ENCODE results near the gene NT5DC4.

The NT5DC4 gene

DNA sequence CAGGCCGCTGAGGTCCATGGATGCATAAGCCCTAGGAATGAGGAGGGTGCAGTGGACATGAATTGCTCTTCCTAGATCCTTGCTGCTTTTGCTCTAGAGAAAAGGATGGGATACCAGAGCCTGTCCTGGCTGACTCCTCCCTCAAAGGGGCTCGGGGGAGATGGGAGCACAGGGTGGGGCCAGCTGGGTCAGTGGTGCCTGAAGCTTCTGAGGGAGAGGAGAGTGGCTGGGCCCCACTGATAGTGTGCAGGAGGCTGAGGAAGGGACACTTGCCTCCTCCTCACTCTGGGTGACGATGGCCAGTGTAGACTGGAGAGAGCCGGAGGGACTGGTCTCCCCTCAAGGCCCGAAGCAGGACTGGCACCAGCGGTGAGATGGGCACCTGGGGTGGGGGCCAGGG, at the start of gene NT5DC4:
TSS of gene NT5DC4 (plus strand) at position 236 of the 400 bp plus-strand sequence. CDS start at position 296, 60 bp downstream.
- no peak for DNase-seq

DNA sequence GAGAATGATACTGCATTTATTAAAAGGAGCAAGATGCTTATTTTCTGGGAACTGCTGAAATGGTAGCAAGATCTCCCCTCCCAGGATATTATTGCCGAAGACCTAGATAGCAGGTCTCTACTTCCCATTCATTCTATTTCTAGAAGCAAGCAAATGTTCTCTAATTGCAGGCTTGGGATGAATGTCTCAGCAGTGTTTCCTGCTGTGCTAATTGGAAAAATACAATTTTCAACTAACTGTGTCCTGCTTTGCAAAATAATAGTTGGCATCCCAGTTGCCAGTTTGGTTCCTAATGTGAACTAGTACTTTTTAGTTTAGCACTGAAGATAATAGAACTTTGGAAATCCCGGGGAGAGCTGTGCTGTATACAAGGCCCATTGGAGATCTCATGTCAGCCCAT, 49.0 kb upstream of the NT5DC4 start:
- DNase-seq: no peak

DNA sequence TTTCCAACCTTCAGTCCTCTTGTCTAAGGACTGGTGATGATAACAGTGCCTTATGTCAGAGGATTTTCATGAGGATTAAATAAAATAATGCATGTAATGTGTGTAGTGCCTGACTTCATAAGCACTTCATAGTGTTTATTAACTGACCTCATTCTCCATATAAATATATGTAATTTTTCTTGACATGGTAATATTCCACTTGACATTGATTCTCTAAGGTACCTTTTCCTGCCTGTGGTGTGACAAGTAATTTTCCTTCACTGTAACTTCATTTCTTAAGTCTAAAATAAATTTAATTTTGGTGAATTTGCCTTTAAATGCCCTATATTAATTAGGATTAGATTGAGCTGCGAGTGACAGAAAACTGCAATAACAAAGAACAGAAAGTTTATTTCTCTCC, 47.8 kb upstream of the NT5DC4 start:
- DNase-seq: no peak

DNA sequence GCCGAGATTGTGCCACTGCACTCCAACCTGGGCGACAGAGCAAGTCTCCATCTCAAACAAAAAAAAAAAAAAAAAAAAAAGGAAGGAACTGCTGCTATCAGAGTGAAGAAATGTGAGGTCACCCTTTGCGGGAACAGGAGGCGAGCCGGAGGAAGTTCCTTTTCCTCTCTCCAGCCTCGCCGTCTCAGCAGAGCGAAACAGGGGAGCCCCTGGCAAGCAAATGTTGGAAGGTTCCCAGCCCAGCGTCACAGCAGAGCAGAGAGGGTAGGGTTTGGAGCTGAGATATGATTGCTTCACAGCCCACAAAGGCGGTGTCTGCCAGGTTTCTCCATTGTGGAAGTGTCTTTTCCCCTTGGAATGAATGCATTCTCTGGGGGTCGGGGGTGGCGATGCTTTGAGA, 46.6 kb upstream of the NT5DC4 start:
- DNase-seq: no peak

DNA sequence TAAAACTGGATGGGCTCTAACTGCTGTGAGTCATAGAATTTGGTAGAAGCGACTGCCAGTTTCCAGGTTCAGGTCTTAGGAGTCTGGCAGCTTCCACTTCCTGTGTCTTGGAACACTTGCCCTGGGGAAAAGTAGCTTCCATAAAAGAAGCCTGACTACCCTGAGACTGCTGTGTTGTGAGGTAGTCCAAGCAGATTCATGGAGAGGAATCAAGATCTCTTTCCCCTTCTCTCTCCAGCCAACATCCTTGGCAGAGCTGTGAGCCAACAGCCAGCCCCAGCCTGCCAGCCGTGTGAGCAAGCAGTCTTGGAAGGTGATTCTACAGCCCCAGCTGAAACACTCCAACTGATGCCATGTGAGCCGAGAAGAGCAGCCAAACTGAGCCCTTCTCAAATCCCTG, 41.3 kb upstream of the NT5DC4 start:
- no peak for DNase-seq

DNA sequence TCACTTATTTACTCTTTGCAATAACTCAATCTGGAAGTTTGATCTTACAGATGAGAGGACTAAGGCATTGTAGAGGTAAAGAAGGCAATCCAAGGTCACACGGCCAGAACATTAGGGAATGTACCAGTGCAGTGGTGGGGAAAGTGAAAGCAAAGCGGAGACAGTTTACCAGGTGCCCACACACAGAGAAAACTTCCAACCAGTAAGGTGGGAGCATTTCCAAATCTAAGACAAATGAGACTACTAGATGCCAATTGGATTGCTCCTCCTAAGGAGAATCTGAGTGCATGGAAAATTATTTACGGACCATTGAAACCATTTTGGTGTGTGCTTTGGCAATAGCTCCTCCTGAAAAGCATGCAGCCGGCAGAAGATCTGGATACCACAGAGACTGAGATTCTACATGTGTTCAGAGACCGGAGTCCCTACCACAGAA, 40.1 kb upstream of the NT5DC4 start:
- no peak for DNase-seq

DNA sequence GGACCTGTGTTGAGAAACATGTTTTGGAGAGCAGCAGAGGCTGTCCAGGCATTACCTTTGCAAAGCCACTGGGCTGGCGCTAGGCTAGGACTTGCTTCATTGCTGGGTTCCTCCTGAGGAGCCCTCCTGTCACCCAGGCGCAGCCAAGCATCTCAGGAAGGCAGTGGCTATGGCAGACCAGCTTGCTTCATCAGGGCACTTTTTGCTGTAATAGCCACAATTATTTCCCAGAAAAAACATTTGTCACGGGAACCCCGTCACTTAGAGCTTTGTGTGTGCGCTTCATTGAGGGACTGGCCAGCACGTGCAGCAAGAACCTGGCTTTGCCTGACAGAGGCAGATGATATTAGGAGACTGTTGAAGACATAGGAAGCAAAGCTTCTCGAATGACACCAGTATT, 38.7 kb upstream of the NT5DC4 start:
- no peak for DNase-seq

DNA sequence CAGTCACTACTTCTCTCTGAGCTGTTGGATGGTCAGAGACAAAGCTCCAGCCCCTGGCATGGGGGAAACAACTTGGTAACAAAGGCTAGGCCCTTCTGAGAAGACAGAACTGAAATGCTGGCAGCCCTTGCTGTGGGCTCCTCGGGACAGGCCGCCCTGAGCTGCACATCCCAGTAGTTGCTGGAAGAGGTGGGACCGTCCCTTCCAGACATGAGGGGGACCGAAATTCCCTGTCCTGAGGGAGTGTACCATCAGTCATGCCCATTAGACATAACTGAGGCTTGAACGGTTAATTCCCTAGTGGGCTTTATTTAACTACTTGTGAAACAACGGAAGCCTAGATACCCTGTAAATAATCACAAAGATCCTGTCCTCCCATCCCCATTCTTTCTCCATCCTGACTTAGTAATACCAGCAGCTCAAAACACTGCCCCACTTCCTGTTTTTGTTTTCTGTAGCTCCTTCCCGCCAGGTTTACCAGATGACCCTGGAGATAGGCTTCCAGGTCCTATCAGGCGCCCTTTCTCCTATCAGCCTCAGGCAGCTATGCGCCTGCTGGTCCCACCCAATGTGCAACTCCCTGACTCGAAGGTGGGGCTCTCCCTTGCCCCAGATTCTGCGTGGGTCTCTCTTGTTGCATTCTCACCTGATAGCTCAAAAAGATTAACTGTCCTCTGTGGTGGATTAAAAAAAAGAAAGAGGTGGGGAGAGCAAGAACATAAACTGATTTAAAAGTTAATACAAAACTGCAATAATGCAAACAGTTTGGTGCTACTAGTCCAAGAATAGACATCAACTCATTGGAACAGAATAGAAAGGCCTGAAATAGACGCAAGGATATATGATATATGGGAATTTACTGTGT, 37.0 kb upstream of the NT5DC4 start:
- DNase-seq: no peak

DNA sequence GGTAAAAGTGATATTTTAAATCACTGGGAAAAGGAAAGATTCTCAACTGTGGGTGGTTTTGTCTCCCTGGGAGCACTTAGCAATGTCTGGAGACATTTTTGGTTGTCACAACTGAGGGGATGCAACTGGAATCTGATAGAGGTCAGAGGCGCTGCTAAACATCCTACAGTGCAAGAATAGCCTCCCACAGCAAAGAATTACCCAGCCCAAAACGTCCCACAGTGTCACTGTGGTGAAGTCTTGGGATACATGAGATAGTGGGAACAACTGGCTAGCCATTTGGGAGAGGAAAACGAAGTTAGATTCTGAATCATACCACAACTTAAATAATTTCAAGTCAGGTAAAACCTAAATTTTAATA, 36.4 kb upstream of the NT5DC4 start:
- no peak for DNase-seq

DNA sequence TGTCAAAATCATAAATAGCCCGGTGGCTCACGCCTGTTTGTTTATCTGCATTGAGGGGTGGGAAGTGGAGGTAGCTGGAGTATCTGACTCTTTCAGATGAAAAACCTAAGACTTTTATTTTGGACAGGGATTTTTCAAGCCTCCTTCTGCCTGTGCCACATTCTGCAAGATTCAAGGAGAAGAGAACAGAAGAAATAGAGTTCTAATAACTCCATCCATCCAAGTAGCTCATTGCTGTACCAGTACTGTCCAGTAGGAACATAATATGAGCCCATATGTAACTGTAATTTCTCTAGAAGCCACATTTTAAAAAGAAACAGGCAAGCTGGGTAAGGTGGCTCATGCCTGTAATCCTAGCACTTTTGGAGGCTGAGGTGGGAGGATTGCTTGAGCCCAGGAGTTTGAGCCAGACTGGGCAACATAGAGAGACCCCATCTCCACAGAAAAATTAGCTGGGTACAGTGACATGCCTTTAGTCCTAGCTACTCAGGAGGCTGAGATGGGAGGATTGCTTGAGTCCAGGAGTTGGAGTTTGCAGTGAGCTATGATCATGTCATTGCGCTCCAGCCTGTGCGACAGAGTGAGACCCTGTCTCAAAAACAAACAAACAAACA, 35.4 kb upstream of the NT5DC4 start:
- DNase-seq: no peak

DNA sequence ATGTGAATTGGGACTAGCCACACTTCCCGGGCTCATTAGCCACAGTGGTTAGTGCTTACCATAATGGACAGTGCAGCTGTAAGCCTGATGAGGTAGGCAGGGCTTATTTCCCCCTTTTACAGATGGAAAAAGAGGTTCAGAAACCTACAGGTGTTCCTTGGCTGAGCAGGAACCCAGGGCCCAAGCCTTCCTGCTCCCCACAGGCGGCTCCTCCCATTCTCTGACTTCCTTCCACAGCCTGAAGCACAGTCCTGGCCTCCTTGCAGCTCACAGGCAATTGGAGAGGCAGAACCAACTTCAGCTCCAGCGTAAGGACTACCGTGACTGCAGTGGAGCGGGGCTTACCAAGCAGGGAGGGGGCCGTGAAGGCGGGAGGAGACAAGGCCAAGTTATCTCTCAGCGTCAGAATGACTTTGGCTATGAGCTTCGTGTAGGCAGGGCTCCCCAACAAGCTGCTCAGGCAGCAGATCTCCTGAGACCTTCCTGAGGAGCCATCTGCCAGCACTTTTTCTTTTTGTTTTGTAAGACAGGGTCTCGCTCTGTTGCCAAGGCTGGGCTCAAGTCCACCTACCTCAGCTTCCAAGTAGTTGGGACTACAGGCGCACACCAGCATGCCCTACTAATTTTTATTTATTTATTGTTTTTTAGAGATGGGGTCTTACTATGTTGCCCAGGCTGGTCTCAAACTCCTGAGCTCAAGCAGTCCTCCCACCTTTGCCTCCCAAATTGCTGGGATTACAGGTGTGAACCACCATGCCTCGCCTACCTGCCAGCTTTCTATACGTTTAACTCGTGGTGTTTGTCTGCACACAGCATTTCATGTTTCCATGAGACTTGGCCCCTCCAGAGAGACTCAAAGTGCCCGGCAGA, 34.2 kb upstream of the NT5DC4 start:
- DNase-seq: no peak

DNA sequence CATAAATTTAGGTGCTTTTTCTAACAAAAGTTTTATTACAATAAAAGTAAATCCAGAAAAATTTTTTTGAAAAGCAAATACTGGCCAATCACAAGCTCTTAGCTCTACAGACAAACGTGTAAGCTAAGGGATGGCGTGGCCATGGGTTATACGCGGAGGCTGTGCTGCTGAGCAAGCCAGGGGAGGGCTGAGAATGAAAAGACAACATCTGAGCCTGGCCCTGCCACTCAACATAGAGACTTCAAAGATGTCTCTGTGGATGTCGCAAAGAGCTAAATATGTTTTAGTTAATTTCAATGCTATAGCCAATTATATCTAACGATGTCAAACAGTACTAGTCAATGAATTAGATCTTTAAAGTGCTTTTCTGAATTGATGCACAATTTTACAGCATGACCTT, 33.3 kb upstream of the NT5DC4 start:
- DNase-seq: no peak

DNA sequence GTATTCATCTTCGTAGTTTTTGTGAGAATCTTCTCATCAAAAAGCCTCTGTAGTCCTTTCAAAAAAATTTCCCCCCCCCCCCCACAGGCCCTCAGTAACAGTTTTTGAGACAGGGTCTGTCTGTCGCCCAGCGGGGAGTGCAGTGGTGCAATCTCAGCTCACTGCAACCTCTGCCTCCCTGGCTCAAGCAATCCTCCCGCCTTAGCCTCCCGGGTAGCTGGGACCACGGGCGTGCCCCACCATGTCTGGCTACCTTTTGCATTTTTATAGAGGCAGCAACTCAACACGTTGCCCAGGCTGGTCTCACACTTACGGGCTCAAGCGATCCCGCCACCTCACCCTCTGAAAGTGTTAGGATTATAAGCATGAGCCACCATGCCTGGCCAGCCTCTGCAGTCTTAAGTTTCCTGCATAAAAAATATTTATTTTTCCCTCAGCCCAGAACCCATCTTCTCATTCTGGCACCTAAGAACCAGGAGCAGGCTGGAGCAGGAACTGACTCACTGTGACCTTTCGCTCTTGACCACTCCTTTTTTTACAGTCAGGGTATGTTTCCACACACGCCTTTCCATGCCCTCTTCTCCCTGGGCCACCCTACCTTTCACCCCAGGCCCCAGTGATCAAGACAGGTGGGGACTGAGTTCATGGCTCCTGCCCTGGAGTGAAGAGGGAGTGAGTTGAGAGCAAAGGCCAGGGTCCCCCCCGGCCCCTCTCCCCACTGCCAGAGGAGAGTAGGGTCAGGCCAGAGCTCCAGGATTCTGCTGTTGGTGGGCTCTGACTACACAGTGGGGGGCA, 32.5 kb upstream of the NT5DC4 start:
- no peak for DNase-seq

DNA sequence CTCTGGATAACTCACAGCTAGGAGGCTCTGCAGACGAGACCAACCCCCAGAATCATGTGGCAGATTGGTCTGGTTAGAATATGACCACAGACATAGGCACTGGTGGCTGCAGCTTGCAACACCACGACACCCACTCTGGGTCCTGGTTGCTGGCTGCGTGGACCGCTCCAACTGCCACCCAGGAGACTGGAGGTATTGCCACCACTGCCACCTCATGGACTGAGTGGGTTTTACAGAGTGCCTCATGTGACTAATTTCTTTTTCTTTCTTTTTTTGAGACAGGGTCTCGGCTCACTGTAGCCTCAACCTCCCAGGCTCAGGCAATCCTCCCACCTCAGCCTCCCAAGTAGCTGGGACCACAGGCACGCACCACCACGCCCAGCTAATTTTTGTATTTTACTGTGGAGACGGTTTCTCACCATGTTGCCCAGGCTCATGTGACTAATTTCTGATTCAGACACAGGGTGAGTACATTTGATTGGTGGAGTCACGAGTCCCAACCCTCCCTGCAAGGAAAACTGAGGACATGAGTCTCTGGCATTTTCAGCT, 29.9 kb upstream of the NT5DC4 start:
- DNase-seq: no peak

DNA sequence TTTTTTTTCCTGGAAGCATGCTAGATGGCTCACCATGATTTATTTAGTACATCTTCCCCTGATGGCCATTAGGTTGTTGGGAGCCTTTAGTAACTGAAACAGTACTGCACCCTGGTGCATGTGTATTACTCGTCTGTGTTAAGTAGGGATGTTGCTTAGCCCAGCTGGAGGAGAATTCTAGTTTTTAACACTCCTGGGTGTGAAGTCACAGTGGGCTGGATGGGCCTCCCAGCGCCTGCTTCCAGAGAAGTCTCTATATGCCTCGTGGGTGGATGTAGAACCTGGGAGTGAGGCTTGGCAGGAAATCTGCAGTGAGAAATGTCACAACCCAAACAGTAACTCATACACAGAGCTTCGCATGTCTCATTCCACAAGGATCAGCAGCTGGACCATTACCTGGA, 28.9 kb upstream of the NT5DC4 start:
- DNase-seq: no peak

DNA sequence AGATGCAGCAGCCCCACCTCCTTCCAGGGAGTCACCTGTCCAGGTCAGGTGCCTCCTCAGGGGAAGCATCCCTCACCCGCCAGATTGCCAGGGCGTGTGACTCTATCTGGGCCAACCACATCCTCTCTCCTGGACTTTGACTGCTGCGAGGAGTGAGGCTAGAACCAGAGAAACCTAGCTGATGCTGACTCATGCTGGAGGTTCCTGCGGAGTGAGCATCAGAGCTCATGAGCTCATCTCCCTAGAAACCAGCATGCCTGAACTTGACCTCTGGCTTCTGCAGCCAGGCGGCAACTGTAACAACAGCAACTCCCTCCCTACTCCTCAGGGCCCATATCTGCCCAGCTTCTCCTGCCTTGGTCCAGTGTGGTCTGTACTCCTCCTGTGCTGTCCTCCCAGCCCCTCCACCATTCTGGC, 28.3 kb upstream of the NT5DC4 start:
- peak; percentile 79 for DNase-seq

DNA sequence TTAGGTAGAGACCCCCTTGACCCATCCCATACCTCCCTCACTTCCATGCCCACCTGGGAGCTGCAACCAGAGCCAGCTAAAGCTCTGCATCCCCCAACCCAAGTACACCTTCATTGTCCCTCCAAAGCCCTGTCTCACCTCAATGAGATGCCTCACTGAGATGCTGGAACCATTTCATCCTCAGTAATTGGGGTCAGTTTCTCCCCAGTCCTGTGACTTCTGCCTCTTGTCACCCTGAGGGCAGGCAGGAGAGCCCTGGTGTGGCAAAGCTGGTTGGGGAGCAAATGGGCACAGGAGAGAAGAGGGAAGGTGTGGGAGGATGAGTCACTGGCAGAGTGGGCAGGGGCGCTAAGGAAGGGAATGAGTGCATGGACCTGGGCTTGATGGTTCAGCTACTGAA, 27.9 kb upstream of the NT5DC4 start:
- no peak for DNase-seq

DNA sequence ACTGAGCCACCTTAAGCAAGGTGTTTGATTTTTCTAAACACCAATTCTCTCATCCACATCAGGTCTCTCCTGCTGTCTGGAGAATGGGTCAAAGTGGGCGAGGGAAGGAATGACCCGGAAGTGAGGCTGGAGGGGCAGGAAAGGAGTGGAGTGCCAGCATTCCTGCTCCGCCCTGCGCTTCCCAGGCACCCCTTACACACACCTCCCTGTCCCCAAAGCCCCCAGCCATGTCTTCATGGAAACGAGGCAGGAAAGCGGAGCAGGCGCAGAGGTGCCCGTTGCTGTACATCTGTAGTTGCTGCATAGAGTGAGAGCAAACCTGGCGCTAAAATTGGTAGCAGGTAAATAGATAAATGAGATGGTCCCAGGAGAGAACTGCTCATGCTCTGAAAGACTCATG, 27.2 kb upstream of the NT5DC4 start:
- DNase-seq: no peak

DNA sequence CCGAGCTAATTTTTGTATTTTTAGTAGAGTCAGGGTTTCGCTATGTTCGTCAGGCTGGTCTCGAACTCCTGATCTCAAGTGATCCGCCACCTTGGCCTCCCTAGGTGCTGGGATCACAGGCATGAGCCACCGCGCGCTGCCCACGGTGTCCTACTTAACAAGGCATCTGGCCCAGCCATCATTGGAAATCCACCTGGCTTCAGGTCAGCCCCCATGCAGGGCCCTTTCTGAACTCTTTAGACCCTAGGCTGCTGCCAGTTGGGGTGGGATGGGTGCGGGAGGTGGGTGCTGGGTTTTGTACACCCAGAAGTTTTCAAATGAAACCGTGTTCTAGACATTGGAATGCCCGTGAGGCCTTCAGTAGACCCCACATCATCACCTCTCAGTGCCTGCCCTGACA, 26.6 kb upstream of the NT5DC4 start:
- DNase-seq: no peak

DNA sequence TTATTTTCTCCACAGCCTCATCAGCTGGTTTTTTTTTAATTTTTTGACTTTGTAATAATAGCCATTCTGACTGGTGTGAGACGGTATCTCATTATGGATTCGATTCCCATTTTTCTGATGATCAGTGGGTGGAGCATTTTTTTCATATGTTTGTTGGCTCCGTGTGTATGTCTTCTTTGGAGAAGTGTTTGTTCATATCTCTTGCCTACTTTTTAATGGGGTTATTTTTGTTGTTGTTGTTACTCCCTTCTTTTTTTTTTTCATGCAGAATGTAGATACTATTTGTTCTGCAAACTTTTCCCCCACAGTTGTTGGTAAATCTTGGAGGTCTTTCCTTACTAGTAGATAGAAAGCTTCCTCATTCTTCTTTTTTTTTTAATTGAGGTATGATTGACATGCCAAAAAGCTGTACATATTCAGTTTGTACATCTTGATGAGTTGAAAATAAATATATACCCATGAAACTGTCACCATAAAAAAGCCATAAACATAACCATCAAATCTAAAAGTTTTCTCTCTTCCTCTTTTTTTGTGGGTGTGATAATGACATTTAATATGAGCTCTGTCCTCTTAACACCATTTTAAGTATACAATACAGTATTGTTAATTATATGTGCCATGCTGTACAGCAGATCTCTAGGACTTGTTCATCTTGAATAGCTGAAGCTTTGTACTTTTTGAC, 21.8 kb upstream of the NT5DC4 start:
- no peak for DNase-seq

DNA sequence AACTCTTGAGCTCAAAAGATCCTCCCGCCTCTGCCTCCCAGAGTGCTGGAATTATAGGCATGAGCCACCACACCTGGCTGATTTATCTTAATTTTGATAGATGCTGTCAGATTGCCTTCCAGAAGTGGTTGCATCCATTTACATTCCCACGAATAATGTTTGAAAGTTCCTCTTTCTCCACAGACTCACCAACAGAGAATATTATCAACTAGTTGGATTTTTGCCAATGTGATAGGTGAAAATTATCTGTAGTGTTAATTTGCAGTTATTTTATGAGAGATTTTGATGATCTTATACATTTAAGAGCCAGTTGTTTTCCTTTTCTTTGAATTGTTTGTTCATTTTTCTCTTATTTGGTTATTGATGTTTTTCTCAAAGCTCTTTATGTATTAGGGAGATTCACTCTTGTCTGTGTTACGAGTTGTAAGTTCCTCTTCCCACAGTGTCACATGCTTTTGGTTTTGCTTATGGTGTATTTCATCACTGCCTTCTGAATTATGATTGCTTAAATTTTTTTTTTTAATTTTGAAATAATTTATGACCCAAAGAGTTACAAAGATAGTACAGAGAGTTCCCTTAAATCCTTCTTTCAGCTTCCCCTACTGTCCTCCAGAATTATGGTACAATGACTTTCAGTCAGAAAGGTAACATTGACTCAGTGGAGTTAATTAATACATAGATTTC, 20.7 kb upstream of the NT5DC4 start:
- no peak for DNase-seq
